ENCODE results near the gene DACH2. TPM values are rescaled to one million over a fixed set of nuclear protein-coding genes. Genes with fewer than 3 reads are reported as not detected.

The DACH2 gene
- total RNA-seq, 1 experiment from 2014 or later = 1.0 TPM

DNA sequence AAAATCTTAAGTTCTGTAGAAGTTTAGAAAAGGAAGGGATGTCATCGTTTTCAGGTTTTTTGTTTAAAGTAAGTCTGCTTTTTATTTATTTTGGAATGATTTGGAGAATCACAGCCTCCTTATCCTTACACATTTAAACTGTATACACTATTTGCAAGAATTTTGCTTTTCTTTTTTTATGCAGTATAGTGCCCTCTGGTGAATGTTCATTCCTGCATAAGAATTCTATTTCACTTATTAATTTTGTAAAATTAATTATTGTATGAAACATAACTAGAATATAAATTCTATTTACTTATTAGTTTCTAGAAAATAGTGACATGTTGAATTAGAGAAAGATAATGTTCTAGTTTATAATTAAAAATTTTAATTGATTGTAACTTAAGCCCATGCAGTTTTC lies 44.6 kb downstream of the DACH2 start:
- H3K4ac ChIP-seq (ENCODE audit: low read depth, low read length) = no peak overlapping the region
- no peak overlapping the region for H3K27ac ChIP-seq (ENCODE audit: insufficient read length, low read depth, low read length)
- no peak overlapping the region for H3K14ac ChIP-seq (ENCODE audit: insufficient read depth, low read length)
- H2BK15ac ChIP-seq (ENCODE audit: low read depth, low read length) = no peak overlapping the region
- no peak overlapping the region for H3K9ac ChIP-seq (ENCODE audit: extremely low read depth, insufficient read length, low read length)
- H3K79me2 ChIP-seq (ENCODE audit: insufficient read depth, low read length) = no peaks in the 10 kb centered on the region; the same call in 1 of the 2 replicates
- no peaks in the 10 kb centered on the region for H3K27me3 ChIP-seq (ENCODE audit: insufficient read depth, low read length)
- peaks cover 19 to 49% of the 10 kb centered on the region in 2 experiments for H3K9me3 Mint-ChIP-seq
- no peak overlapping the region for H4K8ac ChIP-seq (replicated peaks; ENCODE audit: insufficient read length, low read depth, low read length)
- no peak overlapping the region for H3K18ac ChIP-seq (ENCODE audit: insufficient read length, low read depth, low read length)
- H3K23ac ChIP-seq (ENCODE audit: insufficient read length, low read depth, low read length) = no peak overlapping the region
- H3T11ph ChIP-seq (ENCODE audit: low read length) = no peak overlapping the region
- no peaks in the 10 kb centered on the region for H3K4me1 Mint-ChIP-seq
- peaks cover 0 to 4% (median 4%) of the 10 kb centered on the region in 3 experiments; a peak in 5 of 7 replicates for H3K36me3 Mint-ChIP-seq (ENCODE audit: insufficient read depth in 1 of 3, low read depth in 3 of 3)
- H3K23me2 ChIP-seq (ENCODE audit: insufficient read length, low read depth, low read length, poor library complexity, severe bottlenecking) = no peaks in the 10 kb centered on the region
- WGBS (ENCODE audit: extremely low coverage, insufficient read length, low lambda C conversion rate) = no CpG with 5 or more reads among the region's 1 CpG
- H2BK12ac ChIP-seq (ENCODE audit: insufficient read length, low read depth, low read length) = no peak overlapping the region
- no peaks in the 10 kb centered on the region for H3K4me1 ChIP-seq (ENCODE audit: insufficient read depth, low read length)
- no peaks in the 10 kb centered on the region for H3K27me3 Mint-ChIP-seq (ENCODE audit: low read depth)
- no peak overlapping the region for H2BK120ac ChIP-seq (ENCODE audit: low read depth, low read length, poor library complexity, severe bottlenecking)
- H4K5ac ChIP-seq (ENCODE audit: insufficient read length, low read depth, low read length) = no peak overlapping the region
- no peak overlapping the region for H2AK5ac ChIP-seq (ENCODE audit: insufficient read length, low read length)
- no peak overlapping the region for H2AFZ ChIP-seq (ENCODE audit: low read length)
- no peak overlapping the region for H3K4me3 Mint-ChIP-seq
- no peaks in the 10 kb centered on the region for H4K20me1 ChIP-seq (ENCODE audit: control insufficient read depth, insufficient read depth, insufficient read length)
- no peaks in the 10 kb centered on the region for H3K9me3 ChIP-seq (ENCODE audit: control insufficient read depth, low read depth, low read length)
- no peak for TF ChIP-seq CTCF (conservative IDR thresholded peaks at IDR 0.05)
- no peak overlapping the region for H3K56ac ChIP-seq (ENCODE audit: insufficient read length, low read depth, low read length)
- no peak overlapping the region for H2BK5ac ChIP-seq (ENCODE audit: insufficient read length, low read length)
- H3K4me2 ChIP-seq (ENCODE audit: insufficient read depth, insufficient read length, low read length) = no peak overlapping the region
- no peak overlapping the region for H2BK20ac ChIP-seq (ENCODE audit: low read depth, low read length, poor library complexity, severe bottlenecking)
- no peak overlapping the region for H3K27ac Mint-ChIP-seq
- H4K91ac ChIP-seq (ENCODE audit: insufficient read length, low read depth, low read length) = no peak overlapping the region
- no peaks in the 10 kb centered on the region for H3K79me1 ChIP-seq (ENCODE audit: insufficient read depth, low read depth, low read length, poor library complexity, severe bottlenecking)
- DNase-seq = no peak
